SK-N-SH (cell line): ENCODE data around the gene HLF. TPM values are rescaled to one million over a fixed set of nuclear protein-coding genes. Genes with fewer than 3 reads are reported as not detected.

Source experiments
- CTCF ChIA-PET: fragments of 300-600, 350-600 bp; formaldehyde crosslinking; extraction: SDS; loops from one replicate; lab custom pipeline; 2021; lab: Yijun Ruan, JAX
- POLR2A ChIA-PET: fragments of 350-600 bp; sonication (Branson Sonifier 250); formaldehyde crosslinking; extraction: SDS; loops from one replicate; lab custom pipeline; 2020; ENCODE audit warnings: antibody characterized with exemption, inconsistent platforms; lab: Yijun Ruan, JAX
- DNase-seq: peaks from one replicate; pipeline ENCODE4 v3.0.0; 2012
- H2AFZ ChIP-seq: fragments of 200-600 bp; sonication (generic); 2 replicates; pipeline ENCODE4 v1.8.1; 2016; ENCODE audit warnings: antibody characterized with exemption, mild to moderate bottlenecking, low read depth
- H3F3A ChIP-seq: fragments of 200-600 bp; sonication (generic); replicated peaks from 2 replicates; pipeline ENCODE3; 2016; ENCODE audit warnings: antibody characterized with exemption, mild to moderate bottlenecking; ENCODE audit not compliant: insufficient read depth
- H3K27ac ChIP-seq, 2 experiments: fragments of 200-500 bp in 1 of 2; fragments of 200-600 bp in 1 of 2; sonication (Bioruptor generic) in 1 of 2; sonication (generic), shearing (Covaris generic) in 1 of 2; 2 replicates each; pipeline versions ENCODE4 v1.5.1 to v1.6.1; 2014 to 2016; ENCODE audit warnings: low read depth in 2 of 2, inconsistent platforms in 1 of 2, low read length in 1 of 2, mild to moderate bottlenecking in 1 of 2, mixed read lengths in 1 of 2
- H3K27me3 ChIP-seq: fragments of 200-600 bp; sonication (generic), shearing (Covaris generic); 2 replicates; pipeline ENCODE4 v1.6.1; 2016; ENCODE audit warnings: mixed run types; ENCODE audit not compliant: insufficient read depth
- H3K36me3 ChIP-seq, 2 experiments: fragments of 200-500 bp in 1 of 2; fragments of 200-600 bp in 1 of 2; sonication (Bioruptor generic) in 1 of 2; sonication (generic) in 1 of 2; replicated peaks in 1 of 2; 2 replicates each; pipeline versions ENCODE3 to v1.5.1; 2014 to 2016; ENCODE audit warnings: low read length in 1 of 2, mild to moderate bottlenecking in 1 of 2; ENCODE audit not compliant: insufficient read depth in 2 of 2, control insufficient read depth in 1 of 2
- H3K4me1 ChIP-seq, 2 experiments: fragments of 200-500 bp in 1 of 2; fragments of 200-600 bp in 1 of 2; sonication (Bioruptor generic) in 1 of 2; sonication (generic), shearing (Covaris generic) in 1 of 2; 2 replicates each; pipeline versions ENCODE4 v1.5.1 to v1.6.1; 2014 to 2016; ENCODE audit warnings: low read depth in 1 of 2, low read length in 1 of 2, mixed run types in 1 of 2; ENCODE audit not compliant: insufficient read depth in 2 of 2, control insufficient read depth in 1 of 2
- H3K4me2 ChIP-seq: fragments of 200-600 bp; sonication (generic), shearing (Covaris generic); 2 replicates; pipeline ENCODE4 v1.6.1; 2017; ENCODE audit warnings: mixed run types
- H3K4me3 ChIP-seq, 2 experiments: fragments of 200-500 bp in 1 of 2; fragments of 200-600 bp in 1 of 2; sonication (Bioruptor generic) in 1 of 2; sonication (generic), shearing (Covaris generic) in 1 of 2; 2 replicates each; pipeline versions ENCODE4 v1.5.1 to v1.8.1; 2014 to 2016; ENCODE audit warnings: low read depth in 2 of 2, inconsistent platforms in 1 of 2, low read length in 1 of 2, mild to moderate bottlenecking in 1 of 2, mixed read lengths in 1 of 2, moderate library complexity in 1 of 2
- H3K79me2 ChIP-seq: fragments of 200-600 bp; sonication (generic); 2 replicates; pipeline ENCODE4 v1.8.1; 2017; ENCODE audit warnings: mild to moderate bottlenecking; ENCODE audit not compliant: insufficient read depth
- H3K9ac ChIP-seq: fragments of 200-600 bp; sonication (generic); 2 replicates; pipeline ENCODE4 v1.6.1; 2017; ENCODE audit warnings: mixed run types
- H3K9me2 ChIP-seq: fragments of 200-600 bp; sonication (generic); 2 replicates; pipeline ENCODE4 v1.6.1; 2017; ENCODE audit warnings: mixed run types
- H3K9me3 ChIP-seq: fragments of 200-600 bp; sonication (generic); 2 replicates; pipeline ENCODE4 v1.6.1; 2017; ENCODE audit warnings: mixed run types, mild to moderate bottlenecking, moderate library complexity
- H4K20me1 ChIP-seq: fragments of 200-600 bp; sonication (generic); 2 replicates; pipeline ENCODE4 v1.6.1; 2017; ENCODE audit warnings: mild to moderate bottlenecking, mixed run types; ENCODE audit not compliant: insufficient read depth
- ELF1 ChIP-seq: IDR thresholded peaks from 2 replicates; pipeline ENCODE4 v1.4.0; 2012
- EP300 ChIP-seq, 2 experiments: IDR thresholded peaks; 2 replicates each; pipeline versions ENCODE4 v1.4.0 to v1.6.1; 2012; ENCODE audit warnings: borderline replicate concordance in 1 of 2, low read depth in 1 of 2, low read length in 1 of 2
- FOSL2 ChIP-seq: IDR thresholded peaks from 2 replicates; pipeline ENCODE4 v1.4.0; 2012; ENCODE audit warnings: low read depth, mild to moderate bottlenecking, moderate library complexity, borderline replicate concordance
- FOXJ3 ChIP-seq: sonication (generic); formaldehyde crosslinking; IDR thresholded peaks from 2 replicates; pipeline ENCODE4 v1.5.1; 2020; ENCODE audit warnings: mild to moderate bottlenecking, missing genetic modification reagents
- JUND ChIP-seq: IDR thresholded peaks from 2 replicates; pipeline ENCODE4 v1.4.0; 2012
- MEF2A ChIP-seq: IDR thresholded peaks from 2 replicates; pipeline ENCODE4 v1.4.0; 2012; ENCODE audit warnings: low read depth, borderline replicate concordance
- MXI1 ChIP-seq: IDR thresholded peaks from 2 replicates; pipeline ENCODE4 v1.6.1; 2012; ENCODE audit warnings: mild to moderate bottlenecking, low read depth, low read length, improper control_type of control experiment
- PBX3 ChIP-seq: IDR thresholded peaks from 2 replicates; pipeline ENCODE4; 2012
- REST ChIP-seq: IDR thresholded peaks from 2 replicates; pipeline ENCODE4 v1.6.1; 2012; ENCODE audit warnings: mild to moderate bottlenecking, low read depth, low read length, moderate library complexity
- SIN3A ChIP-seq: IDR thresholded peaks from 2 replicates; pipeline ENCODE4 v1.6.1; 2012; ENCODE audit warnings: low read depth, mild to moderate bottlenecking, low read length, moderate library complexity, borderline replicate concordance
- SMC3 ChIP-seq: IDR thresholded peaks from 2 replicates; pipeline ENCODE4 v1.6.1; 2012; ENCODE audit warnings: low read depth, low read length, improper control_type of control experiment
- TCF12 ChIP-seq: IDR thresholded peaks from 2 replicates; pipeline ENCODE4 v1.4.0; 2012
- TEAD4 ChIP-seq: IDR thresholded peaks from 2 replicates; pipeline ENCODE4 v1.4.0; 2012; ENCODE audit warnings: mild to moderate bottlenecking, borderline replicate concordance; ENCODE audit not compliant: insufficient read depth
- USF1 ChIP-seq: IDR thresholded peaks from 2 replicates; pipeline ENCODE4 v1.4.0; 2012; ENCODE audit warnings: low read depth, borderline replicate concordance
- WGBS: methylation state at CpG from one replicate; pipeline ENCODE4 v1.1.6; 2017; ENCODE audit warnings: low lambda C conversion rate; 5-methylcytosine and 5-hydroxymethylcytosine counted together
- polyA plus RNA-seq, 3 experiments: library from polyadenylated mRNA; depleted of rRNA; stranded (reverse); fragments of >200 nt; gene quantifications; 2 replicates each; pipeline ENCODE4 v1.2.3, GENCODE V29; 2012

Gene HLF
- polyA plus RNA-seq, 1 of the 3 experiments (the other 2 are of a cell fraction) = 0.03 TPM

- no peaks in the 10 kb centered on the region for H4K20me1 ChIP-seq
- no peaks in the 10 kb centered on the region for H3F3A ChIP-seq
- POLR2A ChIA-PET = no interaction called here
Observed at GRCh38 chr17:55236316-55236715, 28.4 kb upstream of the HLF start.

More at GRCh38 chr17:55236316-55236715, 28.4 kb upstream of the HLF start:
- no peak overlapping the region for H3K27ac ChIP-seq
- H3K36me3 ChIP-seq = no peaks in the 10 kb centered on the region
- DNase-seq = no peak
- WGBS = 50% methylated on average over 2 of the region's 2 CpGs
- no peaks in the 10 kb centered on the region; the same call in 1 of the 2 replicates for H3K27me3 ChIP-seq
- TF ChIP-seq MEF2A (no peak), TCF12 (no peak), JUND (no peak), USF1 (no peak), TEAD4 (no peak), PBX3 (no peak), ELF1 (no peak), MXI1 (no peak), SIN3A (no peak), SMC3 (no peak), FOSL2 (no peak), FOXJ3 (no peak), EP300 (IDR thresholded peaks at IDR 0.05; ENCODE audit: borderline replicate concordance in 1 of 2, low read depth in 1 of 2, low read length in 1 of 2) (no peak), REST (no peak)
- H2AFZ ChIP-seq = no peak overlapping the region
- H3K4me1 ChIP-seq = peaks cover 0 to 9% of the 10 kb centered on the region in 2 experiments; a peak in 3 of 4 replicates
- no peaks in the 10 kb centered on the region for H3K9me2 ChIP-seq
- no peak overlapping the region for H3K9ac ChIP-seq
- H3K79me2 ChIP-seq = no peaks in the 10 kb centered on the region
- no peak overlapping the region for H3K4me3 ChIP-seq
- H3K9me3 ChIP-seq = no peaks in the 10 kb centered on the region
- no peak overlapping the region for H3K4me2 ChIP-seq
- CTCF ChIA-PET = interaction anchor here (1.2 to 7.1 kb wide), 6 partner anchors 10 to 278 kb away, joined by 3 to 60 read pairs (median 6); partner anchors contain the start of gene HLF
